Panc1 (cell line): ENCODE data around the gene FAM227A. TPM values are rescaled to one million over a fixed set of nuclear protein-coding genes. Genes with fewer than 3 reads are reported as not detected.

ENCODE experiments used
- ATAC-seq: fragments of 200-7000 bp; cut with Tn5 transposase; 2 replicates; pipeline ENCODE4 v1.9.1; 2020; ENCODE audit warnings: mild to moderate bottlenecking, moderate library complexity
- BruUV-seq: library from RNA; stranded (reverse); fragments of 400-500 nt; replicated peaks from 2 replicates; lab custom pipeline; 2021; lab: Mats Ljungman, UMichigan
- CTCF ChIA-PET: fragments of 300-600 bp; sonication (Branson Sonifier 250); formaldehyde crosslinking; loops from one replicate; lab custom pipeline; 2022; ENCODE audit warnings: antibody characterized with exemption; lab: Charles Lee
- POLR2A ChIA-PET: fragments of 300-600 bp; sonication (Branson Sonifier 250); formaldehyde crosslinking; loops from one replicate; lab custom pipeline; 2022; ENCODE audit warnings: antibody characterized with exemption; lab: Charles Lee
- DNase-seq: peaks from one replicate; pipeline ENCODE4 v3.0.0-alpha.2; 2010; ENCODE audit warnings: low read depth, low spot score
- H3K27ac ChIP-seq: 2 replicates; pipeline ENCODE4 v1.5.1; 2011; ENCODE audit warnings: mild to moderate bottlenecking, low read length, inconsistent platforms
- H3K27me3 ChIP-seq: fragments of 200-500 bp; sonication (Bioruptor generic); 2 replicates; pipeline ENCODE4 v1.6.0; 2014; ENCODE audit warnings: low read length, inconsistent platforms; ENCODE audit not compliant: control insufficient read depth, insufficient read depth
- H3K36me3 ChIP-seq: fragments of 200-500 bp; sonication (Bioruptor generic); 2 replicates; pipeline ENCODE4 v1.5.1; 2014; ENCODE audit warnings: inconsistent platforms, mild to moderate bottlenecking, low read length, moderate library complexity; ENCODE audit not compliant: control insufficient read depth, insufficient read depth
- H3K4me1 ChIP-seq: 2 replicates; pipeline ENCODE4 v1.5.1; 2011; ENCODE audit warnings: inconsistent platforms, mild to moderate bottlenecking, low read length, moderate library complexity; ENCODE audit not compliant: control insufficient read depth, insufficient read depth
- H3K4me3 ChIP-seq, 2 experiments: 2 replicates each; pipeline ENCODE4 v1.5.1; 2011 to 2012; ENCODE audit warnings: low read depth in 2 of 2, low read length in 2 of 2, mild to moderate bottlenecking in 2 of 2, inconsistent platforms in 1 of 2, moderate library complexity in 1 of 2
- H3K9me3 ChIP-seq: fragments of 200-500 bp; sonication (Bioruptor generic); 2 replicates; pipeline ENCODE4 v1.5.1; 2014; ENCODE audit warnings: low read depth, mild to moderate bottlenecking, inconsistent platforms, low read length, moderate library complexity; ENCODE audit not compliant: control insufficient read depth, insufficient read depth
- CTCF ChIP-seq: fragments of 450-650 bp; IDR thresholded peaks from 2 replicates; pipeline ENCODE4 v1.5.1; 2017; ENCODE audit warnings: mild to moderate bottlenecking
- POLR2AphosphoS5 ChIP-seq: IDR thresholded peaks from 2 replicates; pipeline ENCODE4 v1.6.1; 2012; ENCODE audit warnings: mild to moderate bottlenecking, low read depth, low read length, moderate library complexity
- REST ChIP-seq, 2 experiments: IDR thresholded peaks; 2 replicates each; pipeline ENCODE4 v1.6.1; 2011 to 2012; ENCODE audit warnings: low read depth in 2 of 2, control low read depth in 1 of 2, low read length in 1 of 2, mild to moderate bottlenecking in 1 of 2, moderate library complexity in 1 of 2; ENCODE audit not compliant: insufficient read depth in 1 of 2
- SIN3A ChIP-seq: IDR thresholded peaks from 2 replicates; pipeline ENCODE4 v1.6.1; 2012; ENCODE audit warnings: low read depth, mild to moderate bottlenecking, low read length, moderate library complexity, borderline replicate concordance; ENCODE audit not compliant: insufficient read depth
- TCF7L2 ChIP-seq: IDR thresholded peaks from 2 replicates; pipeline ENCODE4 v1.6.1; 2011; ENCODE audit warnings: mild to moderate bottlenecking, low read depth, low read length, inconsistent platforms
- in situ Hi-C: cut with HindIII; loops from 2 replicates; pipeline ENCODE4 v1.10.0; 2016; ENCODE audit warnings: low sequenced_read_pairs, low pct_unique_long_range_greater_than_20kb
- intact Hi-C: fragments of 100-400 bp; cut with micrococcal nuclease; formaldehyde crosslinking; loops from one replicate; pipeline ENCODE4 v1.10.0; 2022; ENCODE audit not compliant: unreplicated experiment
- total RNA-seq: library from RNA; stranded (reverse); gene quantifications from one replicate; pipeline ENCODE4 v1.2.1, GENCODE V29; 2021; ENCODE audit not compliant: unreplicated experiment

FAM227A gene
- total RNA-seq, 1 experiment from 2014 or later: 2.4 TPM

- Histone ChIP-seq H3K36me3 (no peaks in the 10 kb centered on the region), H3K27ac (no peak overlapping the region), H3K9me3 (no peaks in the 10 kb centered on the region), H3K27me3 (no peaks in the 10 kb centered on the region), H3K4me3 (no peak overlapping the region), H3K4me1 (peaks cover 3% of the 10 kb centered on the region; the same call in 1 of the 2 replicates)
- in situ Hi-C loops: no loop called here
- TF ChIP-seq SIN3A (no peak), CTCF (no peak), TCF7L2 (no peak), POLR2AphosphoS5 (no peak), REST (IDR thresholded peaks at IDR 0.05; ENCODE audit: insufficient read depth in 1 of 2, low read depth in 2 of 2, low read length in 1 of 2) (no peak)
- POLR2A ChIA-PET: interaction anchor here (0.7 kb wide), 1 partner anchor 380 kb away, joined by 3 read pairs; no protein-coding TSS in a partner anchor
- intact Hi-C loops: no loop called here
- no TSS peak for BruUV-seq
- ATAC-seq (no peak), DNase-seq (no peak)
- CTCF ChIA-PET: interaction anchor here (0.6 kb wide), 1 partner anchor 153 kb away, joined by 3 read pairs; no protein-coding TSS in a partner anchor
These were observed 89.3 kb downstream of the FAM227A start for GRCh38 chr22:38566726-38567504.

- intact Hi-C loops: no loop called here
These were observed 90.8 kb downstream of the FAM227A start for GRCh38 chr22:38565441-38565840.

More at GRCh38 chr22:38565441-38565840, 90.8 kb downstream of the FAM227A start:
- H3K9me3 ChIP-seq: no peaks in the 10 kb centered on the region
- POLR2A ChIA-PET: no interaction called here
- ATAC-seq (no peak), DNase-seq (no peak)
- in situ Hi-C loops: no loop called here
- no TSS peak for BruUV-seq
- H3K36me3 ChIP-seq: no peaks in the 10 kb centered on the region
- H3K4me1 ChIP-seq: no peaks in the 10 kb centered on the region
- CTCF ChIA-PET: no interaction called here
- no peak overlapping the region for H3K27ac ChIP-seq
- no peaks in the 10 kb centered on the region for H3K27me3 ChIP-seq
- no peak overlapping the region for H3K4me3 ChIP-seq
- TF ChIP-seq TCF7L2 (no peak), CTCF (no peak), REST (IDR thresholded peaks at IDR 0.05; ENCODE audit: insufficient read depth in 1 of 2, low read depth in 2 of 2, low read length in 1 of 2) (no peak), SIN3A (no peak)
